B cell (primary cell): ENCODE results near the gene GPT2. TPM values are rescaled to one million over a fixed set of nuclear protein-coding genes. Genes with fewer than 3 reads are reported as not detected.

ENCODE experiments used
- ATAC-seq: fragments of 200-7000 bp; cut with Tn5 transposase; one replicate; pipeline ENCODE4 v1.10.0; 2021; ENCODE audit warnings: low read depth, mild to moderate bottlenecking, moderate number of reproducible peaks, moderate library complexity
- CTCF ChIA-PET: fragments of 350-600 bp; sonication (Branson Sonifier 250); formaldehyde crosslinking; loops from one replicate; lab custom pipeline; 2021; ENCODE audit warnings: antibody characterized with exemption, inconsistent platforms; lab: Charles Lee
- POLR2A ChIA-PET: fragments of 350-600 bp; sonication (Branson Sonifier 250); formaldehyde crosslinking; loops from one replicate; lab custom pipeline; 2021; ENCODE audit warnings: antibody characterized with exemption; lab: Charles Lee
- DNase-seq: peaks from one replicate; pipeline ENCODE4 v3.0.0; 2013
- H2AFZ ChIP-seq: 2 replicates; pipeline ENCODE4 v1.6.1; 2012; ENCODE audit warnings: mild to moderate bottlenecking, low read depth, low read length; ENCODE audit not compliant: insufficient read depth, poor library complexity, severe bottlenecking
- H3K27ac ChIP-seq, 2 donors: 1 replicate in 1 of 2; 2 replicates in 1 of 2; pipeline ENCODE4 v1.5.1; 2012 to 2013; ENCODE audit warnings: low read length in 2 of 2, mild to moderate bottlenecking in 2 of 2, moderate library complexity in 1 of 2
- H3K27me3 ChIP-seq, 4 experiments: fragments of 200-600 bp in 1 of 4; sonication (generic) in 1 of 4; replicated peaks in 1 of 4; 1 replicate in 2 of 4; 2 replicates in 2 of 4; pipeline versions ENCODE4 v1.6.1 to v1.7.0; 2013 to 2016; ENCODE audit warnings: low read length in 3 of 4, mild to moderate bottlenecking in 2 of 4, mixed read lengths in 1 of 4, moderate library complexity in 1 of 4; ENCODE audit not compliant: insufficient read depth in 4 of 4, control insufficient read depth in 3 of 4; ENCODE audit errors: control extremely low read depth in 1 of 4
- H3K36me3 ChIP-seq, 2 experiments: replicated peaks in 1 of 2; 1 replicate in 1 of 2; 2 replicates in 1 of 2; pipeline versions ENCODE4 v1.6.1 to v1.7.1; 2013; ENCODE audit warnings: low read length in 1 of 2; ENCODE audit not compliant: insufficient read depth in 2 of 2, control insufficient read depth in 1 of 2; ENCODE audit errors: control extremely low read depth in 1 of 2, extremely low read depth in 1 of 2
- H3K4me1 ChIP-seq, 2 donors: fragments of 200-600 bp in 1 of 2; sonication (generic) in 1 of 2; 1 replicate in 1 of 2; 2 replicates in 1 of 2; pipeline versions ENCODE4 v1.5.1 to v1.6.1; 2013 to 2017; ENCODE audit warnings: low read length in 2 of 2; ENCODE audit not compliant: control insufficient read depth in 2 of 2, insufficient read depth in 2 of 2
- H3K4me2 ChIP-seq: replicated peaks from 2 replicates; pipeline ENCODE3; 2012; ENCODE audit warnings: mild to moderate bottlenecking, low read depth, low read length; ENCODE audit not compliant: poor library complexity, severe bottlenecking
- H3K4me3 ChIP-seq, 5 experiments: fragments of 200-600 bp in 1 of 5; sonication (generic) in 1 of 5; 1 replicate in 3 of 5; 2 replicates in 2 of 5; pipeline versions ENCODE4 v1.5.1 to v1.7.0; 2011 to 2016; ENCODE audit warnings: low read length in 4 of 5, mild to moderate bottlenecking in 4 of 5, low read depth in 2 of 5, control low read depth in 1 of 5, moderate library complexity in 1 of 5; ENCODE audit not compliant: insufficient read depth in 1 of 5; ENCODE audit errors: control extremely low read depth in 1 of 5, extremely low read depth in 1 of 5
- H3K79me2 ChIP-seq: fragments of 200-600 bp; sonication (generic); one replicate; pipeline ENCODE4 v1.6.0; 2016; ENCODE audit warnings: low read length; ENCODE audit not compliant: control insufficient read depth, insufficient read depth
- H3K9ac ChIP-seq: fragments of 200-600 bp; sonication (generic); 2 replicates; pipeline ENCODE4 v1.6.1; 2017; ENCODE audit warnings: mild to moderate bottlenecking, low read length, moderate library complexity
- H3K9me3 ChIP-seq, 3 donors: one replicate each; pipeline versions ENCODE4 v1.6.1 to v1.7.1; 2013; ENCODE audit warnings: low read length in 2 of 3; ENCODE audit not compliant: control insufficient read depth in 2 of 3, insufficient read depth in 1 of 3; ENCODE audit errors: control extremely low read depth in 1 of 3
- H4K20me1 ChIP-seq: 2 replicates; pipeline ENCODE4 v1.6.0; 2012; ENCODE audit warnings: mild to moderate bottlenecking, low read length; ENCODE audit not compliant: insufficient read depth, control insufficient read depth, poor library complexity, severe bottlenecking
- H3K27ac Mint-ChIP-seq: one replicate; pipeline ENCODE4 v1.8.0; 2021; ENCODE audit warnings: mixed read lengths
- H3K27me3 Mint-ChIP-seq: one replicate; pipeline ENCODE4 v1.8.0; 2021; ENCODE audit warnings: mixed read lengths
- H3K4me1 Mint-ChIP-seq: one replicate; pipeline ENCODE4 v1.8.0; 2021; ENCODE audit warnings: mixed read lengths
- H3K4me3 Mint-ChIP-seq: one replicate; pipeline ENCODE4 v1.8.0; 2021; ENCODE audit warnings: mixed read lengths
- H3K9me3 Mint-ChIP-seq: one replicate; pipeline ENCODE4 v1.8.0; 2022; ENCODE audit warnings: mixed read lengths; ENCODE audit not compliant: insufficient read depth
- EZH2 ChIP-seq: IDR thresholded peaks from 2 replicates; pipeline ENCODE4 v1.6.1; 2012; ENCODE audit warnings: borderline replicate concordance, low read depth, mild to moderate bottlenecking, moderate library complexity, low read length; ENCODE audit not compliant: insufficient read depth, poor library complexity, severe bottlenecking
- WGBS: methylation state at CpG from one replicate; pipeline ENCODE4 v1.1.5; 2013; ENCODE audit warnings: missing lambda C conversion rate; ENCODE audit not compliant: insufficient coverage; 5-methylcytosine and 5-hydroxymethylcytosine counted together
- intact Hi-C: fragments of 100-400 bp; cut with micrococcal nuclease; formaldehyde crosslinking; loops from one replicate; pipeline ENCODE4 v1.10.0; 2022
- polyA plus RNA-seq: library from polyadenylated mRNA; depleted of rRNA; stranded (reverse); fragments of >200 nt; gene quantifications from 2 replicates; pipeline ENCODE4 v1.2.3, GENCODE V29; 2012
- total RNA-seq, 2 donors: library from RNA; stranded (reverse); fragments of 120-200 nt in 1 of 2; gene quantifications; 1 replicate in 1 of 2; 2 replicates in 1 of 2; pipeline versions ENCODE4 v1.2.3 to v1.2.4, GENCODE V29; 2013 to 2022
- TF ChIP-seq, protein P1 (sequence below): fragments of 200-600 bp; IDR thresholded peaks from one replicate; pipeline ENCODE4 v1.8.0; 2022; ENCODE audit warnings: antibody characterized with exemption, mild to moderate bottlenecking

GPT2 gene
- total and polyA plus RNA-seq, 2 donors (not counting 1 experiment from before 2014, with no cell fraction given): 6.8 to 9.9 TPM

DNA sequence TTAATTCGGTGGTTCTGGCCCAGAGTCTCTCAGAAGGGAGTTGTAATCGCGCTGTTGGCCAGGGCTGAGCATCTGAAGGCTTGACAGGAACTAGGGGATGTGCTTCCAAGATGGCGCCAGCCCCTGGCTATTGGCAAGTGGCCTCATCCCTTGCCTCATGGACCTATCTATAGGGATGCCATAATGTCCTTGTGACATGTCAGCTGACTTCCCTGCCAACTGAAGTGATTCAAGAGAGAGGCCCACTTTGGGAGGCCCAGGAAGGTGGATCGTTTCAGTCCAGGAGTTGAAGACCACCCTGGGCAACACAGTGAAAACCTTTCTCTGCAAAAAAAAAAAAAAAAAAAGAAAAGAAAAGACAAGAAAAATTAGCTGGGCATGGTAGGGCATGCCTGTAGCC, 38.2 kb upstream of the GPT2 start:
- no peak for DNase-seq
- POLR2A ChIA-PET: no interaction called here

More for the DNA sequence above, 38.2 kb upstream of the GPT2 start:
- H3K36me3 ChIP-seq: no peaks in the 10 kb centered on the region
- Mint-ChIP-seq H3K9me3 (no peaks in the 10 kb centered on the region), H3K27ac (no peak overlapping the region), H3K4me3 (no peak overlapping the region), H3K4me1 (peaks cover 5% of the 10 kb centered on the region), H3K27me3 (no peaks in the 10 kb centered on the region)
- H3K27ac ChIP-seq: no peak overlapping the region
- CTCF ChIA-PET: interaction anchor here (0.6 to 2.8 kb wide), 4 partner anchors 8 to 205 kb away, joined by 3 to 17 read pairs (median 4); no protein-coding TSS in a partner anchor
- H2AFZ ChIP-seq: no peak overlapping the region
- no peak overlapping the region for H3K4me3 ChIP-seq
- H3K4me1 ChIP-seq: peaks cover 6 to 18% of the 10 kb centered on the region in 2 donors
- no peak for ATAC-seq
- no peak overlapping the region for H3K4me2 ChIP-seq
- 100% methylated on average over 3 of the region's 5 CpGs for WGBS
- no peak overlapping the region for H3K9ac ChIP-seq
- H3K79me2 ChIP-seq: no peaks in the 10 kb centered on the region
- intact Hi-C loops: no loop called here
- H3K9me3 ChIP-seq: peaks cover 0 to 13% (median 0%) of the 10 kb centered on the region in 3 donors
- H3K27me3 ChIP-seq: no peaks in the 10 kb centered on the region
- TF ChIP-seq, protein P1, sequence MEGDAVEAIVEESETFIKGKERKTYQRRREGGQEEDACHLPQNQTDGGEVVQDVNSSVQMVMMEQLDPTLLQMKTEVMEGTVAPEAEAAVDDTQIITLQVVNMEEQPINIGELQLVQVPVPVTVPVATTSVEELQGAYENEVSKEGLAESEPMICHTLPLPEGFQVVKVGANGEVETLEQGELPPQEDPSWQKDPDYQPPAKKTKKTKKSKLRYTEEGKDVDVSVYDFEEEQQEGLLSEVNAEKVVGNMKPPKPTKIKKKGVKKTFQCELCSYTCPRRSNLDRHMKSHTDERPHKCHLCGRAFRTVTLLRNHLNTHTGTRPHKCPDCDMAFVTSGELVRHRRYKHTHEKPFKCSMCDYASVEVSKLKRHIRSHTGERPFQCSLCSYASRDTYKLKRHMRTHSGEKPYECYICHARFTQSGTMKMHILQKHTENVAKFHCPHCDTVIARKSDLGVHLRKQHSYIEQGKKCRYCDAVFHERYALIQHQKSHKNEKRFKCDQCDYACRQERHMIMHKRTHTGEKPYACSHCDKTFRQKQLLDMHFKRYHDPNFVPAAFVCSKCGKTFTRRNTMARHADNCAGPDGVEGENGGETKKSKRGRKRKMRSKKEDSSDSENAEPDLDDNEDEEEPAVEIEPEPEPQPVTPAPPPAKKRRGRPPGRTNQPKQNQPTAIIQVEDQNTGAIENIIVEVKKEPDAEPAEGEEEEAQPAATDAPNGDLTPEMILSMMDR: no peak
- TF ChIP-seq EZH2: no peak
- H4K20me1 ChIP-seq: no peaks in the 10 kb centered on the region
